HepG2 (cell line): ENCODE results near the gene DPP7. TPM values are rescaled to one million over a fixed set of nuclear protein-coding genes. Genes with fewer than 3 reads are reported as not detected.

Source experiments
- ATAD3A ChIP-seq: sonication (generic); formaldehyde crosslinking; IDR thresholded peaks from 2 replicates; pipeline ENCODE4 v1.4.0; 2020; ENCODE audit warnings: missing genetic modification reagents
- GABPB1 ChIP-seq: IDR thresholded peaks from 2 replicates; pipeline ENCODE4 v1.6.1; 2016; ENCODE audit warnings: mild to moderate bottlenecking, missing genetic modification reagents, moderate library complexity, missing compliant biosample characterization
- HDAC1 ChIP-seq: sonication (generic); formaldehyde crosslinking; IDR thresholded peaks from 2 replicates; pipeline ENCODE4 v1.5.1; 2020; ENCODE audit warnings: mild to moderate bottlenecking, missing genetic modification reagents
- KLF13 ChIP-seq: sonication (generic); formaldehyde crosslinking; IDR thresholded peaks from 2 replicates; pipeline ENCODE4 v1.4.0; 2020; ENCODE audit warnings: mild to moderate bottlenecking, missing genetic modification reagents
- MLLT10 ChIP-seq: sonication (generic); formaldehyde crosslinking; IDR thresholded peaks from 2 replicates; pipeline ENCODE4 v1.4.0; 2020; ENCODE audit warnings: missing genetic modification reagents
- MXI1 ChIP-seq: IDR thresholded peaks from 3 replicates; pipeline ENCODE4 v1.6.1; 2012; ENCODE audit warnings: low read depth, low read length, inconsistent platforms, borderline replicate concordance
- RARG ChIP-seq: sonication (generic); formaldehyde crosslinking; IDR thresholded peaks from 2 replicates; pipeline ENCODE4 v1.4.0; 2020; ENCODE audit warnings: low read depth, mild to moderate bottlenecking, missing genetic modification reagents
- RBFOX2 ChIP-seq: fragments of 200-400 bp; formaldehyde crosslinking; IDR thresholded peaks from 2 replicates; pipeline ENCODE4 v1.6.1; 2017; ENCODE audit warnings: low read depth, mild to moderate bottlenecking, low read length
- REST ChIP-seq, 2 experiments: IDR thresholded peaks; 2 replicates each; pipeline ENCODE4 v1.6.1; 2011 to 2012; ENCODE audit warnings: low read length in 2 of 2, borderline replicate concordance in 1 of 2, low read depth in 1 of 2, mild to moderate bottlenecking in 1 of 2, moderate library complexity in 1 of 2
- RFX5 ChIP-seq: IDR thresholded peaks from 2 replicates; pipeline ENCODE4 v1.6.1; 2011; ENCODE audit warnings: low read depth, low read length, improper control_type of control experiment
- SIX4 ChIP-seq: sonication (generic); formaldehyde crosslinking; IDR thresholded peaks from 2 replicates; pipeline ENCODE4 v1.4.0; 2020; ENCODE audit warnings: missing genetic modification reagents
- XRCC5 ChIP-seq: fragments of 200-400 bp; formaldehyde crosslinking; optimal IDR thresholded peaks from 2 replicates; pipeline ENCODE3; 2017; ENCODE audit warnings: mild to moderate bottlenecking, low read length
- ZFP36L1 ChIP-seq: sonication (generic); formaldehyde crosslinking; IDR thresholded peaks from 2 replicates; pipeline ENCODE4 v1.8.0; 2022; ENCODE audit warnings: mild to moderate bottlenecking, missing genetic modification reagents, moderate library complexity
- ZFP41 ChIP-seq: sonication (generic); formaldehyde crosslinking; IDR thresholded peaks from 2 replicates; pipeline ENCODE4 v1.4.0; 2020; ENCODE audit warnings: mild to moderate bottlenecking, missing genetic modification reagents, borderline replicate concordance
- ZMYM2 ChIP-seq: sonication (generic); formaldehyde crosslinking; IDR thresholded peaks from 2 replicates; pipeline ENCODE4 v1.8.0; 2022; ENCODE audit warnings: mild to moderate bottlenecking, missing genetic modification reagents
- ZNF296 ChIP-seq: sonication (generic); formaldehyde crosslinking; conservative IDR thresholded peaks from 2 replicates; pipeline ENCODE4 v1.5.0; 2020; ENCODE audit warnings: mild to moderate bottlenecking, missing genetic modification reagents
- ZNF564 ChIP-seq: sonication (generic); formaldehyde crosslinking; IDR thresholded peaks from 2 replicates; pipeline ENCODE4 v1.8.1; 2023; ENCODE audit warnings: mild to moderate bottlenecking, missing genetic modification reagents
- ZNF782 ChIP-seq: sonication (generic); formaldehyde crosslinking; IDR thresholded peaks from 2 replicates; pipeline ENCODE4 v1.4.0; 2020; ENCODE audit warnings: missing genetic modification reagents, mild to moderate bottlenecking, borderline replicate concordance
- ZZZ3 ChIP-seq: sonication (generic); formaldehyde crosslinking; IDR thresholded peaks from 2 replicates; pipeline ENCODE4 v1.4.0; 2020; ENCODE audit warnings: missing genetic modification reagents, mild to moderate bottlenecking, borderline replicate concordance
- polyA plus RNA-seq, 8 experiments: library from polyadenylated mRNA; depleted of rRNA in 3 of 8; stranded (reverse) in 7 of 8; unstranded in 1 of 8; fragments of >200 nt; fragmentation: Illumina TruSeq in 4 of 8; extraction: Trizol in 4 of 8; gene quantifications; 2 replicates each; pipeline versions ENCODE4 v1.2.1 to v1.2.3, GENCODE V29; 2011 to 2016; ENCODE audit warnings: low read depth in 4 of 8, missing spikeins in 1 of 8, mixed read lengths in 1 of 8; ENCODE audit not compliant: insufficient read depth in 1 of 8
- total RNA-seq, 5 experiments: library from RNA; depleted of rRNA; stranded (reverse); fragments of >200 nt; fragmentation: Illumina TruSeq; extraction: Trizol; gene quantifications; 2 replicates each; pipeline ENCODE4 v1.2.3, GENCODE V29; 2016; ENCODE audit warnings: low read depth in 1 of 5

DPP7 gene
- total and polyA plus RNA-seq, 2 of the 13 experiments (the other 11 are each of a cell fraction or from before 2014, with no cell fraction given): 1.2 to 4.5 TPM

GRCh38 chr9:137077010-137077747, 37.4 kb downstream of the DPP7 start, which contains the start of gene UAP1L1 (continued):
- no peak for TF ChIP-seq REST (IDR thresholded peaks at IDR 0.05; ENCODE audit: borderline replicate concordance in 1 of 2, low read depth in 1 of 2, low read length in 2 of 2)
- TF ChIP-seq ATAD3A (CRISPR knock-in tag): no peak
- TF ChIP-seq KLF13 (CRISPR knock-in tag): no peak
- TF ChIP-seq RFX5: no peak
- peak; percentile 33; the same call in 1 of the 2 replicates for TF ChIP-seq GABPB1 (CRISPR knock-in tag)
- no peak; the same call in 1 of the 2 replicates for TF ChIP-seq RBFOX2
- TF ChIP-seq MLLT10 (CRISPR knock-in tag): no peak
- no peak for TF ChIP-seq ZFP41 (CRISPR knock-in tag)
- no peak for TF ChIP-seq RARG (CRISPR knock-in tag)
- TF ChIP-seq ZNF564: no peak
- TF ChIP-seq MXI1: 0 out of 3 replicates have a peak, but pooled peaks have one; percentile 21
- no peak for TF ChIP-seq ZFP36L1 (CRISPR knock-in tag)
- no peak for TF ChIP-seq ZZZ3 (CRISPR knock-in tag)
- peak; percentile 38; the same call in 1 of the 2 replicates for TF ChIP-seq HDAC1 (CRISPR knock-in tag)
- no peak for TF ChIP-seq ZMYM2
- no peak for TF ChIP-seq XRCC5
- no peak for TF ChIP-seq SIX4 (CRISPR knock-in tag)
- no peak for TF ChIP-seq ZNF782 (CRISPR knock-in tag)
- no peak for TF ChIP-seq ZNF296 (CRISPR knock-in tag)
